ENCODE results near the gene ARFGEF2.
A peak's percentile ranks its signal among the peaks of the same experiment; 100 is the strongest.
"Not testable (repeated sequence)": the region's sequence is repeated elsewhere in the genome, so short reads cannot be mapped to it uniquely, and the experiment has no call there.

The ARFGEF2 gene

DNA sequence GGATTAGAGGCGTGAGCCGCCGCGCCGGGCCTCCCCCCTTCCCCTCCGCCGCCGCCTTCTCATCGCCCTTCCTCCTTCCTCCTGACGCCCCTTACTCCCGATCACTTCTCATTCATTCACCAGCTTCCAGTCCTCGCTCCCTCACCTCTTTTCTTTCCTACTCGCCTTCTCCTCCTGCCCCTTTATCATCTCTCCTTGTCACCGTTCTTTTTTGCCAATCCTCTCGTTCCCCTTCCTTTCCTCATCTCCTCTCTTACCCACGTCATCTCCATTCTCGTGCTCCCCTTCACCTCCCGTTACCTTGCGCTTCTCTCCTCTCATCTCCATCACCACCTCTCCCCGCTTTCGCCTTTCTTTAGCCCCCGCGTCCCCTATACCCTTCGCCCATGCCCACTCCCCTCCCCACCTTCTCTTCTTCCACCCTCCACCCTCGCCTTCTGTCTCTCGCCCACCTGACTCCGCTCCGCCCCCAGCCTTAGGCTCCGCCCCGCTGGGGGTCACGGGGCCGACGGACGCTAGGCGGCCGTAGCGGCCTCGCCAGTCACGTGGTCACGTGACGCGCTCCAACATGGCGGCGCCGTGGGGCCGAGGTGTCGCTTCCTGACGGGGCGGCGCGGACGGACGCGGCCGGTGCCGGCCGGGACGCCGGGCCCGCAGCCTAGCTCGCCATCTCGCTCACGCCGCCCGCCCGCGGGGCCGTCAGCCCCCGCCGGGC, at the start of gene ARFGEF2:
Gene ARFGEF2, plus strand, starts transcription at position 544 of the 715 bp plus-strand sequence. CDS start 179 bp downstream, outside the sequence.
- peak; percentile 99 for DNase-seq (ENCODE audit: low spot score)

DNA sequence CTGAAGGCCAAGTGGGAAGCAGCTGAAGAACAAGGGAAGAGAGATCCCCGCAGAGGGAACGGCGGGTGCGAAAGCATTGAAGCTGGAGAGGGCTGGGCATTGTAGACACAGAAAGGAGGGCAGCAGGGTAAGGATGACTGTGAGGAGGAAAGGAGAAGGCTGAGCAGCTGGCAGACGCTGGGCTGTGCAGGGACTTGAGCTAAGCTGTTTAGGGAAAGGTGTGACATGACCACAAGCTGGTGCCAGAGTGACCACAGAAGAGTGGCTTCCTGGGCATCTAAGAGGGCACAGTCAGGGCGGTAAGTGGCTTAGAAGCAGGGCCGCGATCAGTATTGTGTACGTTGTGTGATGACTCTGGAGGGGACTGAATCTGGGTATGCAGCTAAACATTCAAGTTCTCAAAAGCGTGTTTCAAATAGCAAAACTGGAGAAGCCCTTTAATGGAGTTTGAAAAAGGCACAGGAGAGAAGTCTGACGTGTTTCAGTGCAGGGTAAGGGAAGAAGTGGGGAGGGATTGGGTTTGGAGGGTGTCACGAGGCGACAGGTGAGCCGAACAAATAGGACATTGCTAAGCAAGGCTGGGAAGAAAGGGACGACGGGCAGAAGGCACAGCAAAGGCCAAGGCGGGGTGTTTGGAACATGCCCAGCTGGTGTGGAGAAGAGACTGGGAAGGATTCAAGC, 46.1 kb upstream of the ARFGEF2 start:
- DNase-seq (ENCODE audit: low spot score), result no peak

DNA sequence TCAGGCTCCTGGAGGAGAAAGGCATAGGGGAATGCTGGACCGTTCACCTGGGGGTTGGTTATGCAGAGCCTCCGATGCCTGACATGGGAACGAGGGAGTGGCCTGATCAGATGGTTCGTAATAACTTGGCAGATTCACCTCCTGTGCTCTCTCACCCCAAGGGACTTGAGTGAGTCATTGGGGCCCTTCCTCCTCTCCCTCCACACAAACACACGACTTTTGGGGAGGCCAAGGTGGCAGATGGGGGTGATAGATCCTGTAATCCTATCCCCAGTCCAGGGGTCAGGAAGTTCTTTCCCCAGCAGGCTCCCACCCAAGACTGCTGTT, 45.6 kb upstream of the ARFGEF2 start:
- no peak for DNase-seq (ENCODE audit: low spot score)

DNA sequence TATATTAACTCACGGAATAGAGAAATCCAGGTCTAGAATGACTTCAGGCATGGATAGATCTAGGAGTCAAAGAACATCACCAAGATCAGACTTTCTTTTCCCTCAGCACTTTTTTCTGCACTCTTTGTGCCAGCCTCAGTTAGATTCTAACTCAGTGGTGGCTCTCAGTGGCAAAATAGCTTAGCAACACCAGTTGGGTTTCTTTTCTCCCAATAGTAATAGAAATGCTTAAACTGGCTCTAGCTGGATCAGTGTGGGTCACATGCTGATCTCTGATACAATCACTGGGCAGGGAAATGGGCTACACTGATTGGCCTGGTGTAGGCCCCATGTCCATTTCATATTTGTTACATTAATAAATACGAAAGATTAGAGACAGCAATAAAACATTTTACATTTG, 44.2 kb upstream of the ARFGEF2 start:
- no peak for DNase-seq (ENCODE audit: low spot score)

DNA sequence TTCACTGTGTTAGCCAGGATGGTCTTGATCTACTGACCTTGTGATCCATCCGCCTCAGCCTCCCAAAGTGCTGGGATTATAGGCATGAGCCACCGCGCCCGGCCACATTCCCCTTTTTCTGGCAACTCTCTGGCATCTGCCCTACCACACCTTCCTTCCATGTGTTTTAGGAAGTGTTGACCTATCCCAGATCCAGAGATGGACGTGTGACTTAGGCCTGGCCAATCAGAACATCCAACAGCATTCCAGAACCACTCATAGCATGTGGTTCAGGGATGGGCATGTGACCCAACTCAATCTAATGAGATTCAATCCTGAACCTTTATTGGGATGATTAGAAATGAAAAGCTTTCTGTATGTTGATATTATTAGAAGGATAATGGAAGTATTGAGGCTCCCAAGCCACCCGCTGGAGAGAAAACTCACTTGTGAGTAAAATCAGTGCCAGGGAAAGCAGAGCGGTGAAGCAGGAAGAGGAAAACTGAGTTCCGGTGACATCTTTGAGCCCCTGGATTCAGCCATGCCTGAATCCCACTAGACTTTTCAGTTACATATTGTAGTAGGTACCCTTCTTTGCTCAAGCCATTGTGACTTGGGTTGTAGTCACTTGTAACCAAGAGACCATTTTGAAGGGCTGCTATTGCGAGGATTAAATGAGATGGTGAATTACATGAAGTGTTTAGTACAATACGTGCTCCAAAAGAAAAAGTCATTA, 42.8 kb upstream of the ARFGEF2 start:
- DNase-seq (ENCODE audit: low spot score), result no peak

DNA sequence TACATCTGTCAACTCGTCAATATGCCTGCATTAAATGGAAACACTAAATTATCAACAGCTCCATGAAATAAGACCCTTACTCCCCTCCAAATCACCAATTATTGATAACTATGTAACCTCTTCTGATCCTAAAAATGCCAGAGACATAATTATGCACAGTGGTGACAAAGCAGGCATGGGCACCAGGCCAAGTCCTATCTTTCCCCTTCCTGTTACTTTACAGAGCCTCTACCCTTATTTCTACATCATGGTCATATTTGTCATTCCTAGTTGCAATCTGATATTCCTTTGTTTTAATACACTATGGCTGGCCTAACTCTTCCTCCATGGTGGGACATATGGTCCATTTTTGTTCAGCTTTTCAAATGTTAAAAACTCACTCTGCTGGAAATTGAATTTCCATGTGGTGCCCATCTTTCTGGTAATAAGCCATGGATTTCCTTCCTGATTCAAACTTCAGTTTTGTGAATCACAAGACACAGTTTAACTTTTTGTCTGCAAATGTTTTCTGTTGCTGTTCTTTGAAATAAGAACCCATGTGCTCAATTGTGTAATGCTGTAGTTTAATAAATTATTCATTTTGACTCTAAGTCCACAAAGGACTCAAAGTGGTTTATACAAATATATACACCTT, 41.8 kb upstream of the ARFGEF2 start:
- DNase-seq (ENCODE audit: low spot score), result no peak

DNA sequence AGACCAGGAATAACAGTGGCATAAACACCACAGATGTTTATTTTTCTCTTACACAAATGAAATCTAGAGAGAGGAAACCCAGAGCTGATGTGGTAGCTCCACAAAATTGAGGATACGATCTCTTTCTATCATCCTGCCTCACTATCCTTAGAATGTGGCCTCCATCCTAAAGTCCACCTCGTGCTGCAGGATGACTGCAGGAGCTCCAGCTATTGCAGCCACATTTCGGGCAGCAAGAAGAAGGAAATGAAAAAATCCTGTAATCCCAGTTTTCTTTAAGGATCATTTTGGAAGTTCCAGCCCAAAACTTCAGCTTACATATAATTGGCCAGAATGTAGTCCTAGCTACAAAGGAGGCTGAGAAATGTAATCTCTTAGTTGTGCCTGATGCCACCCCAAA, 41.2 kb upstream of the ARFGEF2 start:
- no peak for DNase-seq (ENCODE audit: low spot score)

DNA sequence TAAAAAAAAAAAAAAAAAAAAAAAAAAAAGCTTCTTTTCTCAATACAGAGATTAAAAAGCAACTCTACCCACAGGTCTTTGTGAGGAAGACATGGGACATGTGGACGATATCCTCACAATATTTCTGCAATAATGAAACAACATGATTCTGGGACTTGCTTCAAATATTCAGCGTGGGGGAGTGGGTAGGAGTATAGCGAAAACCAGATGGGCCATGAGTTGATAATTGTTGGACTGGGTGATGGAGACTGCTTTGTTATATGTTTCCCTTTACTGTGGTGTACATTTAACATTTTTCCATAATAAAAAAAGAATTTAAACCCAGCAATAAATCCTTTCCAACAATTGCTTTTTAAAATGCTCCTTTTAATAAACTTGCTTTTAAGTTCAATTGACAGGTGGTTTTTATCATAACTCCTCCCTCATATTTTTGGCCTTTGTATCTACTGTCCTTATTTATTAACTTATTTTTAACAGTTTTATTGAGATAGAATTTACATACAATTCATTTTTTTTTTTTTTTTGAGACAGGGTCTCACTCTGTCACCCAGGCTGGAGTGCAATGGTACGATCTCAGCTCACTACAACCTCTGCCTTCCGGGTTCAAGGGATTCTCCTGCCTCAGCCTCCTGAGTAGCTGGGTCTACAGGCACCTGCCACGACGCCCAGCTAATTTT, 40.4 kb upstream of the ARFGEF2 start:
- DNase-seq (ENCODE audit: low spot score), result no peak

DNA sequence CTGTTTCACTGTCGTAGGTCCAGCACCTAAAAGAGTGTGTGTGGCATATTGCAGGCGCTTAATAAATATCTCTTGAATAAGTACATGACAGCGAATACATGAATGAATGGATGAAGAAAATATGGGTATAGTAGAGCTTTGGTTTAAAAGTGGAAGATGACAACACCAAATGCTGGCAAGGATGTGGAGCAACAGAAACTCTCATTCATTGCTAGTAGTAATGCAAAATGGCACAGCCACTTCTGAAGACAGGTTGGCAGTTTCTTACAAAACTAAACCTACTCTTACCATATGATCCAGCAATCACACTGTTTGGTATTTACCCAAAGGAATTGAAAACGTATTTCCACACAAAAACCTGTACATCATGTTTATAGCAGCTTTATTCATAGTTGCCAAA, 36.3 kb upstream of the ARFGEF2 start:
- no peak for DNase-seq (ENCODE audit: low spot score)

DNA sequence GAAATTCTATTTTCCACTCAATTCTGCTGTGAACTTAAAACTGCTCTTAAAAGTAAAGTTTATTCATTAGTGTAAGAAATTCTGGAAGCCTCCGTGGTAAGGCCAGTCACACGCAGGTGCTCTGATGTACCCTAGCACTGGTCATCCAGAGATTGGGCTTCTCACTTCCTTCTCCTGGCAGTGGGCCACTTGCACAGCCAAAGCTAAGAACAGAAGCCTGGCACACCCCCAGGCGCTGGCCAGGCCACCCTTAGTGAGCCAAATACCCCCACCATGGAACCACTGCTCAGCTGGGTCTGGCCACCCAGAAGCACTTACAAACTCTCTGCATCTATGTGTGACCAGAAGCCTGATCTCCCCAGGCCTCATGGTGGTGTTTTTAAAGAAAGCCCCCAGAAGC, 35.3 kb upstream of the ARFGEF2 start:
- DNase-seq (ENCODE audit: low spot score), result no peak

DNA sequence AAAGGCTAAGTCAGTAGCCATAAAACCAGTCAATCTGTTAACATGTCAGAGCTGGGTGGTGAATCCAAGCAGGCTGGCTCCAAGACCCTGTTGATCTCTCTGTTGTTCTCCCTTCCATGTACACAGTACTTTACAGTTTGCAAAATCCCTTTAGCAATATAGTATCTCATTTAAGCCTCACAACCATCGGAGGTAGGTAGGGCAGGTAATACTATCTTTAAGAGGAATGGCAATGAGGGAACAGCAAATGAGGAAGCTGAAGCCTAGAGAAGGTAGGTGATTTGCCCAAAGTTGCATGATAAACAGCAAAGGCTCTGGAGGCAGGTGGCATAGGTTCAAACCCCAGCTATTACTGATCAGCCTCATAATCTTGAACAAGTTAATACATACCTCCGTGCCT, 34.7 kb upstream of the ARFGEF2 start:
- no peak for DNase-seq (ENCODE audit: low spot score)

DNA sequence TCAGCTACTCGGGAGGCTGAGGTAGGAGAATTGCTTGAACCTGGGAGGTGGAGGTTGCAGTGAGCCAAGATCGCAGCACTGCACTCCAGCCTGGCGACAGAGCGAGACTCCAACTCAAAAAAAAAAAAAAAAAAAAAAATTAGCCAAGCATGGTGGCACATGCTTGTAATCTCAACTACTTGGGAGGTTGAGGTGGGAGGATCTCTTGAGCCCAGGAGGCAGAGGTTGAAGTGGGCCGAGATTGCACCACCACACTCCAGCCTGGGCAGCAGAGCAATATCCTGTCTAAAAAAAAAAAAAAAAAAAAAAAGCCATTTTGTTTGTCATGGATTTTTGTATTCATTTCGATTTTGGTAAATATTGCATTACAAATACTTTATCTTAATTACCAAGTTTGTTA, 33.0 kb upstream of the ARFGEF2 start:
- not testable (repeated sequence) for DNase-seq (ENCODE audit: low spot score)

DNA sequence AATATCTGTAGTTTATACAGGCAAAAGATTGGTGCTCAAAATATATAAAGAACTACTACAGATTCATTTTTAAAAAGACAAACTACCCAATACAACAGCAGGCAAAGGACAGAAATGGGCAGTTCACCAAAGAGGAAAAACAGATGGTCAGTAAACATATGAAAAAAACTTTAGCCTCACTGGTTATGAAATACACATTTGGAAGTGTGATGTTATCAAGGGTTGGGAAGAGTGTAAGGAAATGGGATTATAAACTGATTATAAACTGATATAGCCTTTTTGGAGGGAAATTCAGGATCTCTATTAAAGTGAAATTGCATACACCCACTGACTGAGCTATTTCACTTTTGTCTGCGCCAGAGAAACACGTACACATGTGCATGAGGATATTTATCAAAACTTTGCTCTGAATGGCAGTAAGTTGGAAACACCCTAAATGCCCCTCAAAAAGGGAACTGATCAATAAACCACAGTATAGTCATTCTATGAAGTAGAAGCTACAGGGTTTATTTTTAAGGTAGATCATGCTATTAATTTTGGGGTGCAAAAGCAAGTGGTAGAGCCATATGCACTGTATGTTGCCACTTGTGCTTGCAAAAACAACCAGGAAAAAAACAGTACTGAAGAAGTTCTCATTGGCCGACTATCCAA, 32.2 kb upstream of the ARFGEF2 start:
- DNase-seq (ENCODE audit: low spot score), result no peak

DNA sequence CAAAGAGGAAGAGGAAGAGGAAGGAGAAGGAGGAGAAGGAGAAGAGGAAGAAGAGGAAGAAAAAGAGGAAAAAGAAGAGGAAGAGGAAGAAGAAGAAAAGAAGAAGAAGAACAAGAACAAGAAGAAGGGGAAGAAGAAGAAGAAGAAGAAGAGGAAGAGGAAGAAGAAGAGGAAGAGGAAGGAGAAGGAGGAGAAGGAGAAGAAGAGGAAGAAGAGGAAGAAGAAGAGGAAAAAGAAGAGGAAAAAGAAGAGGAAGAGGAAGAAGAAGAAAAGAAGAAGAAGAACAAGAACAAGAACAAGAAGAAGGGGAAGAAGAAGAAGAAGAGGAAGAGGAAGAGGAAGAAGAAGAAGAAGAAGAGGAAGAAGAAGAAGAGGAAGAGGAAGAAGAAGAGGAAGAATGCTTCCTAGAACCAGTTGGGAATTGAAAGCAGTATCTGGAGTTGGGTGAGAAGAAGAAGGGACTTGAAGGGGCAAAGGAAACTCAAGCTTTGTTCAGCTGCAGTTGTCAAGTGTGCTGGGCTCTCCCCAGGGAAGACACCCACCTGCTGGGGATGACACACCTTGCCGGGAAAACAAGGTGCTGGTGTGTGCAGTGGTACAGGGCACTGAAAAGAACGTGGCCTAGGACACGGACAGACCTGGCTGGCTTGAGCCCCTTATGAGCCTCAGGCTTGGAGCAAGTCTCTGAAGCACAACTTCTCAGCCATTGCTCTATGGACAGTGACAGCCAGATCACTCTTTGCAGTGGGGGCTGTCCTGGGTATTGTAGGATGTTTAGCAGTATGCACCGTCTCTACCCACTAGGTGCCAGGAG, 30.1 kb upstream of the ARFGEF2 start:
- no peak for DNase-seq (ENCODE audit: low spot score)

DNA sequence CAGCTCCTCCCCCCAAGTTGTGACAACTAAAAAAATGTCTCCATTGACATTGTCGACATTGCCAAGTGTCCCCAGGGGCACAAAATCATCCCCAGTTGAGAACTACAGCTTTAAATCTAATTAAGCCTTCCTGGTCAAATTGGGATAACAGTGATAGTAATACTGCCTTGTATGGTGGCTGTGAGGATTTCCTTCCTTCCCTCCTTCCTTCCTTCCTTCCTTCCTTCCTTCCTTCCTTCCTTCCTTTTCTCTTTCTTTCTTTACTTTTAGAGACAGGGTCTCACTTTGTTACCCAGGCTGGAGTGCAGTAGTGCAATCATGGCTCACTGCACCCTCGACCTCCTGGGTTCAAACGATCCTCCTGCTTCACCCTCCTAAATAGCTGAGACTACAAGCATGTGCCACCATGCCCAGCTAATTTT, 29.5 kb upstream of the ARFGEF2 start:
- no peak for DNase-seq (ENCODE audit: low spot score)

DNA sequence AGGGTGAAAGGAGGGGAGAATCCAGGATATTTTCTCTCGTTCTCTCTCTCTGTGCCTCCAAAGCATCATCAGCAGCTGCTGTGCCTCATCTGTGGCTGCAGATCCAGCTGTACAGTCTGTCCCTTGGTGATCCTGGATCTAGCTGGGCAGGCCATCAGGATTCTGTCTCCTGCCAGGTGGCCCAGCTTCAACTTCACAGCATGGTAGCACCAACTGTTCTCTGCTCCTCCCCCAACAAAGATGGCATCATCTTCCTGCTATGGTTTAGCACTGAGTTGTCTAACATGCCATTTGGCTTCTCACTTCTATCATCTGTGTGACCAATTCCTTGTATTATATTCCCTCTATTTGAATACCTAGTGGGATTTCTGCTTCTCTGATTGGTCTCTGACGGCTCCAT, 28.6 kb upstream of the ARFGEF2 start:
- DNase-seq (ENCODE audit: low spot score), result no peak

DNA sequence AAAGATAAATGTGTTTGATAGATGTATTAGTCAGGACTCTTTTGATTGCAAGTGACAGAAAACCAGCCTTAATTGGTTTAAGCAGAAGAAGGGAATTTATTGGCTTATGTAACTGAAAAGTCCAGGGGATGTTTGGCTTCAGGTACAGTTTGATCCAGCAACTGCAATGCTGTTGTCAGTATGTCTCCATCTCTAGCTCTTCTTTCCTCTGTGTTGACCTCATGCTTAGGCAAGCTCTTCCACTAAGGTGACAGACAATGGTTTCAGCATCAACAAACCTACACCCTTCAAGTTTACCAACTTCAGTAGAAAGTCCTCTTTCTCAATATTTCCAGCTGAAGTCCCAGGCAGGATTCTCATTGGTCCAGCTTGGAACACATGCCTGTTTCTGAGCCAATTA, 28.1 kb upstream of the ARFGEF2 start:
- no peak for DNase-seq (ENCODE audit: low spot score)

DNA sequence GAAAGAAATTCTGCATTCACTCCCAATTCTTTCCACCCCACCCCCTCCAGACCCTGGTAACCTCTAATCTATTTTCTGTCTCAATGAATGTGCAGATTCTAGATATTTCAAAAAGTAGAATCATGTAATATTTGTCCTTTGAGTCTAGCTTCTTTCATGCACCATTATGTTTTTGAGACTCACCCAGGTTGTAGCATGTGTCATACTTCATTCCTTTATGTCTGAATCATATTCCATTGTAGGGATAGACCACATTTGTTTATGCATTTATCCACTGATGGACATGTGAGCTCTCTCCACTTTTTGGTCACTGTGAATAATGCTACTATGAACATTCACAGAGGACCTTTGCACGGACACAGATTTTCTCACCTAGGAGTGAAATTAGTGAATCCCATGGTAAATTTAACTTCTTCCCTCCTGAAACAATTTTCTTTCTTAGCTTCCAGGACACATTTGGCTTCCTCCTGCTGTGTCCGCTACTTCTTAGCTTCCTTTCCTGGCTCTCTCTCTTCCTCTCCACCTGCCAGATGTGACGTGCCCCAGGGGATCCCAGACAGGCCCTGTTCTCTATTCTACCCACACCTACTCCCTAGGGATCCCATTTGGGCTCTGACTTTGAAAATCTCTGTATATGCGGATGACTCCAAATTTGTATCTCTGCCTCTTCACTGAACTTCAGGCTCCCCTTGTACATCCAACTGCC, 24.1 kb upstream of the ARFGEF2 start:
- DNase-seq (ENCODE audit: low spot score), result no peak

DNA sequence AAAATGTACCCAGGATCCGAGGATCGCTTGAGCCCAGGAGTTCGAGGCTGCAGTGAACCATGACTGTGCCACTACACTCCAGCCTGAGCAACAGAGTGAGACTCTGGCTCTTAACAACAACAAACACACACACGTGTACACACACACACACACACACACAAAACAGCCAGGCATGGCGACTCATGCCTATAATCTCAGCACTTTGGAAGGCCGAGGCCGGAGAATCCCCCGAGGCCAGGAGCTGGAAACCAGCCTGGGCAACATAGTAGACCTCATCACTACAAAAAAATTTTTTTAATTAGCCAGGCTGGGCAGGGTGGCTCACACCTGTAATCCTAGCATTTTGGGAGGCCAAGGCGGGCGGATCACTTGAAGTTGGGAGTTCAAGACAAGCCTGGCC, 23.3 kb upstream of the ARFGEF2 start:
- DNase-seq (ENCODE audit: low spot score), result no peak

DNA sequence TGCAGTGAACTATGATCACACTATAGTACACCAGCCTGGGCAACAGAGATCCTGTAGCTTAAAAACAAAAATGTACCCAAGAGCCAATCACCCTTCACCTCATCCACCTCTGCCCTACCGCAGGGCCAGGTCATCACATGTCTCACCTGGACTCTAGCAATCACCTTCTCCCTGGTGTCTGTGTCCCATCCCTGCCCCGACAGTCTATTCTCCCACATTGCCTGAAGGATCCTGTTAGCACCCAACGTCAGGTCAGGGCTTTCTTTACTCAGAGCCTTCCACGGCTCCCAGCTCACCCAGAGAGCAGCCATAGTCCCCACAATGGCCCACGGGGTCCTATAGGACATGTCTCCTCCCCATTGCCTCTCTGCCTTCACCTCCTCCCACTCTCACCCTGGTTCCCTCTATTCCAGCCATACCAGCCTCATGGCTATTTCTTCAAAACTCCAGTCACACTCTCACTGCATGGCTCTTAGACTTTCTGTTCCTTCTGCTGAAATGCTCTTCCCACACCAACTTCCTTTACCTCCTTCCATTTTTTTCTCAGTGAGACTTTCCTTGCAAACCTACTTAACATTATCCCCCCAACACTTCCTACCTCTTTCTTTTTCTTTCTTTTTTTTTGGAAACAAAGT, 22.5 kb upstream of the ARFGEF2 start:
- DNase-seq (ENCODE audit: low spot score), result no peak
